ENCODE results near the gene DUSP1. TPM values are rescaled to one million over a fixed set of nuclear protein-coding genes. Genes with fewer than 3 reads are reported as not detected.
A peak's percentile ranks its signal among the peaks of the same experiment; 100 is the strongest.

DUSP1 gene
- total and polyA plus RNA-seq, 7 donors = 81.8 to 287 (median 141) TPM

DNA sequence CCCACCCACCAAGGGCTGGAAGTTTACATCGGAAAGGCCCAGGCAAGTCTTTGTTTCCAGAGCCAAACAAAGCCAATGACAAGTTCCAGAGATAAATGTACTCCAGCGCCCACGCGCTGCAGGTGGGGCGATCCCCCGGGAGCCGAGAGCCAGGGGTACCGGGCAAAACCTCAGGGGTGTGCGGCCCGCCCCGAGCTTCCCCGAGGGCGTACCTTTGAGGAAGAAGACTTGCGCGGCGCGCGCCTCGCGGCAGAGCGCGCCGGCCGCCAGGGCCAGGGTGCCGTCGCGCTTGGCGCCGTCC lies 671 bp downstream of the DUSP1 start:
- Histone ChIP-seq H3K27ac (peak overlapping the region; percentile 98), H3K4me3 (peak overlapping the region; percentile 79), H3K4me1 (peaks cover 49% of the 10 kb centered on the region), H3K9me3 (no peaks in the 10 kb centered on the region), H3K27me3 (ENCODE audit: insufficient read depth in 3 of 3, low read length in 2 of 3) (no peaks in the 10 kb centered on the region), H3K36me3 (ENCODE audit: insufficient read depth in 1 of 2, low read depth in 1 of 2) (peaks cover 14 to 27% of the 10 kb centered on the region in 2 donors)
- no peak for DNase-seq
- 0 to 1% (median 0%) methylated on average over 25 to 29 of the region's 29 CpGs for WGBS, 3 donors
- TF ChIP-seq, protein P1, sequence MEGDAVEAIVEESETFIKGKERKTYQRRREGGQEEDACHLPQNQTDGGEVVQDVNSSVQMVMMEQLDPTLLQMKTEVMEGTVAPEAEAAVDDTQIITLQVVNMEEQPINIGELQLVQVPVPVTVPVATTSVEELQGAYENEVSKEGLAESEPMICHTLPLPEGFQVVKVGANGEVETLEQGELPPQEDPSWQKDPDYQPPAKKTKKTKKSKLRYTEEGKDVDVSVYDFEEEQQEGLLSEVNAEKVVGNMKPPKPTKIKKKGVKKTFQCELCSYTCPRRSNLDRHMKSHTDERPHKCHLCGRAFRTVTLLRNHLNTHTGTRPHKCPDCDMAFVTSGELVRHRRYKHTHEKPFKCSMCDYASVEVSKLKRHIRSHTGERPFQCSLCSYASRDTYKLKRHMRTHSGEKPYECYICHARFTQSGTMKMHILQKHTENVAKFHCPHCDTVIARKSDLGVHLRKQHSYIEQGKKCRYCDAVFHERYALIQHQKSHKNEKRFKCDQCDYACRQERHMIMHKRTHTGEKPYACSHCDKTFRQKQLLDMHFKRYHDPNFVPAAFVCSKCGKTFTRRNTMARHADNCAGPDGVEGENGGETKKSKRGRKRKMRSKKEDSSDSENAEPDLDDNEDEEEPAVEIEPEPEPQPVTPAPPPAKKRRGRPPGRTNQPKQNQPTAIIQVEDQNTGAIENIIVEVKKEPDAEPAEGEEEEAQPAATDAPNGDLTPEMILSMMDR (IDR thresholded peaks at IDR 0.05) = no peak
- ATAC-seq = no peak
- intact Hi-C loops (cut with DNase I) = loop anchor here (2.0 to 5.0 kb wide), 3 partner anchors 97 to 132 kb away; no protein-coding TSS in a partner anchor

DNA sequence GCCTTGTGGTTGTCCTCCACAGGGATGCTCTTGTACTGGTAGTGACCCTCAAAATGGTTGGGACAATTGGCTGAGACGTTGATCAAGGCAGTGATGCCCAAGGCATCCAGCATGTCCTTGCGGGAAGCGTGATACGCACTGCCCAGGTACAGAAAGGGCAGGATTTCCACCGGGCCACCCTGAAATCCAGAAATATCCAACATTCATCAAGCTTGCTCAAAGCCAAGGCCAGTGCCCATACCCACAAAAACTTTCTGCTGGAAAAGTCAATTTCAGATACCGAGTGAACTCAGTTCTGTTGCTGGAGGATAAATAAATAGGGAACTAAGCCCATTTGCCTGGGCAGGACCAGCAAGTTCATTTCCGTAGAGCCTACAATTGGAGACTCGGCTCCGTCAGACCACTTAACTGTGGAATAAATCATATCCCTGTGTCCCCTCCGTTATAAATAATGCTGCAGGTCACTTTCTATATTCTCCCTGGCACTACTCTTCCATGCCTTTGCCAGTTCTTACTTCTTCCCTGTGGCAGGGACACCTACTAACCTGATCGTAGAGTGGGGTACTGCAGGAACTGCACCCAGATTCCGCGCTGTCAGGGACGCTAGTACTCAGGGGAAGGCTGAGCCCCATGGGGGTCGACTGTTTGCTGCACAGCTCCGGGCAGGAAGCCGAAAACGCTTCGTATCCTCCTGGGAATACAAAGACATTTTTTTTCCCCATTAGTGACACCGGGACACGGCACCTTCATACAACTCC lies 1.2 kb downstream of the DUSP1 start:
- DNase-seq = peak; percentile 57 to 79
- peak overlapping the region; percentile 79 for H3K4me3 ChIP-seq
- H3K9me3 ChIP-seq = no peaks in the 10 kb centered on the region
- H3K36me3 ChIP-seq (ENCODE audit: insufficient read depth in 1 of 2, low read depth in 1 of 2) = peaks cover 14 to 27% of the 10 kb centered on the region in 2 donors
- ATAC-seq = peak in 1 of 4 donors; percentile 11
- H3K27me3 ChIP-seq (ENCODE audit: insufficient read depth in 3 of 3, low read length in 2 of 3) = no peaks in the 10 kb centered on the region
- intact Hi-C loops (cut with DNase I) = loop anchor here (2.0 to 5.0 kb wide), 6 partner anchors 52 to 163 kb away; no protein-coding TSS in a partner anchor
- peaks cover 49% of the 10 kb centered on the region for H3K4me1 ChIP-seq
- WGBS, 3 donors = 2 to 5% (median 4%) methylated on average over 21 of the region's 21 CpGs
- peak overlapping the region; percentile 98 for H3K27ac ChIP-seq
- TF ChIP-seq, protein P1 (IDR thresholded peaks at IDR 0.05) = no peak

DNA sequence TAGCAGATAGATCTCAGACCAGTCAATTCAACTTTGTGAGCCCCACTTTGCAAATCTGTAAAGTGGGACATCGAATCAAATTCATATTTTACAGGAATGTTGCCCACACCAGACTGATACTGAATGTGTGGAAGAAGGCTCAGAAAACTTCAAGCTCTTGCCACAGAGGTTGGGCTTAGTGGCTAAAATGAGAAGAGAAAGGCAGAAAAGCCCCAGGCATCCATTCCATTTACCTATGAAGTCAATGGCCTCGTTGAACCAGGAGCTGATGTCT lies 1.7 kb downstream of the DUSP1 start:
- intact Hi-C loops (cut with DNase I) = loop anchor here (5.0 kb wide), 3 partner anchors 52 to 163 kb away; no protein-coding TSS in a partner anchor
- Histone ChIP-seq H3K36me3 (ENCODE audit: insufficient read depth in 1 of 2, low read depth in 1 of 2) (peaks cover 14 to 27% of the 10 kb centered on the region in 2 donors), H3K9me3 (no peaks in the 10 kb centered on the region), H3K27ac (peak overlapping the region; percentile 98), H3K27me3 (ENCODE audit: insufficient read depth in 3 of 3, low read length in 2 of 3) (no peaks in the 10 kb centered on the region), H3K4me3 (peak overlapping the region; percentile 79), H3K4me1 (peaks cover 46% of the 10 kb centered on the region)
- no peak for DNase-seq
- no peak for ATAC-seq
- TF ChIP-seq, protein P1 (IDR thresholded peaks at IDR 0.05) = no peak
- 11 to 18% (median 13%) methylated on average over 2 of the region's 2 CpGs for WGBS, 3 donors

DNA sequence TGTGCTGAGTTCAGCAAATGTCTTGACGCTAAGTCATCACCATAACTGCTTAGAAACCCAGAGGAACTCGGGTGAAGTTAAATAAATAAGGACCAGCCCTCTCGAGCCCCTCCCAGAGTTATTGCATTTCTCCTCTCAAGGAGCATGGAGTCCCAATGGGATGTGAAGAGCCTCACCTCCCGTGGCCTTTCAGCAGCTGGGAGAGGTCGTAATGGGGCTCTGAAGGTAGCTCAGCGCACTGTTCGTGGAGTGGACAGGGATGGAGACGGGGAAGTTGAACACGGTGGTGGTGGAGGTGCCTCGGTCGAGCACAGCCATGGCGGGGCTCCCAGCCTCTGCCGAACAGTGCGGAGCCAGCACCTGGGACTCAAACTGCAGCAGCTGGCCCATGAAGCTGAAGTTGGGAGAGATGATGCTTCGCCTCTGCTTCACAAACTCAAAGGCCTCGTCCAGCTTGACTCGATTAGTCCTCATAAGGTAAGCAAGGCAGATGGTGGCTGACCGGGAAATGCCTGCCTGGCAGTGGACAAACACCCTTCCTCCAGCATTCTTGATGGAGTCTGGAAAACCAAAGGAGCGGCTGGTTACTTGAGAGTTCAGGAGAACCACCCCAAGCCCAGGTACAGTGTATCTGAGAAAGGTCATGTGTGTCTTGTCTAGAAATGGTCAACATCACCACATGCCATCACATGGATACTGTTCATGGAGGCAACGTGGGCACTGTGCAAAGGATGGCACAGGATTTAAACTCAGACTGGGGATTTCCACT lies 2.2 kb downstream of the DUSP1 start:
- H3K27me3 ChIP-seq (ENCODE audit: insufficient read depth in 3 of 3, low read length in 2 of 3) = no peaks in the 10 kb centered on the region
- H3K27ac ChIP-seq = peak overlapping the region; percentile 98
- 10 to 19% (median 16%) methylated on average over 20 of the region's 20 CpGs for WGBS, 3 donors
- H3K9me3 ChIP-seq = no peaks in the 10 kb centered on the region
- intact Hi-C loops (cut with DNase I) = loop anchor here (5.0 kb wide), 3 partner anchors 51 to 164 kb away; no protein-coding TSS in a partner anchor
- H3K36me3 ChIP-seq (ENCODE audit: insufficient read depth in 1 of 2, low read depth in 1 of 2) = peaks cover 14 to 27% of the 10 kb centered on the region in 2 donors
- H3K4me1 ChIP-seq = peaks cover 43% of the 10 kb centered on the region
- peak overlapping the region; percentile 79 for H3K4me3 ChIP-seq
- ATAC-seq (no peak), DNase-seq (peak in 1 of 2 donors; percentile 36)
- TF ChIP-seq, protein P1 (IDR thresholded peaks at IDR 0.05) = no peak
